ENCODE data around the gene NEUROD2. TPM values are rescaled to one million over a fixed set of nuclear protein-coding genes. Genes with fewer than 3 reads are reported as not detected.

Gene NEUROD2
- total RNA-seq, 6 donors from 2014 or later = not detected

DNA sequence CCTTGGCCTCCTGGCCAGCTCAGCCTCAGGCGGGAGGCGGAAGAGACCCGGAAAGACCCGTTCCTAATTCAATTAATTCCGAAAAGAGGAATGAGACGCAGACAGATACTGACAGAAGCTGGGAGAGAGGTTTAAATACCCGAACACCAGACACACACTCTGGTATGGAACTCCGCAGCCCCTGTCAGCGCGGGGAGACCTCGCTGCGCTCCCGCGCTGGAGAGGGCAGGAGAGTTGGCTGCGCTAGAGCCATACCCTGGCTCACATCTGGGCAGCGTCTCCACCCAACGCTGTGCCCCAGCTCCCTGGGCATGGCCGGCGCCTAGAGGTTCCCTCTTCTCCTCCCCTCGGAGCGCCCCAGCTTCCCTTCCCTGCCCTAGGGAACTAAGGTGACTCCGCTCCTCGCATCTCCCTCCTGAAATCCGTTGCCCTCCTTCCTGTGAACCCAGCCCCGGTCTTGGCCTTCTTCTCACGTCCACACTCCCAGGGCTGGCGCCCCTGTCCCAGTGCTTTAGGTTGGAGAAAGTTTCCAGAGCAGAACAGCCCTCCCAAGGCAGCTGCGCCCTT lies 8.0 kb downstream of the NEUROD2 start:
- ATAC-seq (ENCODE audit: low FRiP score in 2 of 2) (no peak), DNase-seq (peak in 1 of 2 donors; percentile 61)
- 5 to 13% methylated on average over 10 to 27 of the region's 28 CpGs for WGBS, 2 donors
- Histone ChIP-seq H3K4me1 (peaks cover 13 to 34% (median 16%) of the 10 kb centered on the region in 4 donors), H3K4me3 (no peak overlapping the region), H3K36me3 (no peaks in the 10 kb centered on the region), H3K9me3 (no peaks in the 10 kb centered on the region), H3K27ac (no peak overlapping the region), H3K27me3 (peaks cover 3 to 93% (median 57%) of the 10 kb centered on the region in 4 donors)
- no peak for TF ChIP-seq POLR2A (IDR thresholded peaks at IDR 0.05)

DNA sequence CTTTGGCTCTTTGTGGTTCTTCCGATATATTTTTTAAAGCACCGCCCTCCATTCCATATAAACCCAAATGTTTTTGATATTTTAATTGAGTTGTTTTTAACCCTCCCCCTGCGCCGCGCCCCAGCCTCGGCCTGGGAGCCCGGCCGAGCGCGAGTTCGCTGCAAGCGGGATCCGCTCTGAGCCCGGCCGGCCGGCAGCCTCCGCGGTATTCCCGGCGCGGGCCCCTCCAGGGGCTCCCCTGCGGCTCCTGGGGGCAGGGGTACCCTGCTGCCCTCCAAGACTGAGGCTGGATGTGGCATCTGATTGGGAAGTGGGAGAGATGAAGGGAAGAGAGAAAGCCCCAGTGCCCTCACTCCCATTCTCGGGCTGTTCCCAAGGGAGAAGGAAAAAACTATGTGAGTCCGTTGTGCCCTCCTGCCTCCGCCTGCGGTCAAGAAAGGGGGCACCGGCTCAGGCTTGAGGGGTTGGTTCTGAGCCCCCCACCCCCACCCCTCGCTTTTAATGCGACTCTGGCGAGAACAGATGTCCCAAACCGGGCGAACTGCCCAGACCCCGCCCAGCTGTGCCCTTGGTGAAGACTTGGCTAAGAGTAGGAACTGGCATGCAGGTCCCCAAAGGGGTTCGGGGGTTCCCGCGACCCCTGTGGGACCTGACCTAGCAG lies 8.6 kb downstream of the NEUROD2 start:
- no peak for ATAC-seq (ENCODE audit: low FRiP score in 2 of 2)
- H3K27ac ChIP-seq = no peak overlapping the region
- WGBS, 2 donors = 3 to 5% methylated on average over 13 to 35 of the region's 36 CpGs
- DNase-seq = peak in 1 of 2 donors; percentile 79
- H3K4me3 ChIP-seq = no peak overlapping the region
- H3K36me3 ChIP-seq = no peaks in the 10 kb centered on the region
- no peaks in the 10 kb centered on the region for H3K9me3 ChIP-seq
- TF ChIP-seq POLR2AphosphoS5 (IDR thresholded peaks at IDR 0.05) = no peak
- TF ChIP-seq EP300 (IDR thresholded peaks at IDR 0.05) = no peak
- TF ChIP-seq, protein P1, sequence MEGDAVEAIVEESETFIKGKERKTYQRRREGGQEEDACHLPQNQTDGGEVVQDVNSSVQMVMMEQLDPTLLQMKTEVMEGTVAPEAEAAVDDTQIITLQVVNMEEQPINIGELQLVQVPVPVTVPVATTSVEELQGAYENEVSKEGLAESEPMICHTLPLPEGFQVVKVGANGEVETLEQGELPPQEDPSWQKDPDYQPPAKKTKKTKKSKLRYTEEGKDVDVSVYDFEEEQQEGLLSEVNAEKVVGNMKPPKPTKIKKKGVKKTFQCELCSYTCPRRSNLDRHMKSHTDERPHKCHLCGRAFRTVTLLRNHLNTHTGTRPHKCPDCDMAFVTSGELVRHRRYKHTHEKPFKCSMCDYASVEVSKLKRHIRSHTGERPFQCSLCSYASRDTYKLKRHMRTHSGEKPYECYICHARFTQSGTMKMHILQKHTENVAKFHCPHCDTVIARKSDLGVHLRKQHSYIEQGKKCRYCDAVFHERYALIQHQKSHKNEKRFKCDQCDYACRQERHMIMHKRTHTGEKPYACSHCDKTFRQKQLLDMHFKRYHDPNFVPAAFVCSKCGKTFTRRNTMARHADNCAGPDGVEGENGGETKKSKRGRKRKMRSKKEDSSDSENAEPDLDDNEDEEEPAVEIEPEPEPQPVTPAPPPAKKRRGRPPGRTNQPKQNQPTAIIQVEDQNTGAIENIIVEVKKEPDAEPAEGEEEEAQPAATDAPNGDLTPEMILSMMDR (IDR thresholded peaks at IDR 0.05) = no peak
- peaks cover 9 to 30% (median 15%) of the 10 kb centered on the region in 4 donors for H3K4me1 ChIP-seq
- H3K27me3 ChIP-seq = peaks cover 3 to 88% (median 53%) of the 10 kb centered on the region in 4 donors

DNA sequence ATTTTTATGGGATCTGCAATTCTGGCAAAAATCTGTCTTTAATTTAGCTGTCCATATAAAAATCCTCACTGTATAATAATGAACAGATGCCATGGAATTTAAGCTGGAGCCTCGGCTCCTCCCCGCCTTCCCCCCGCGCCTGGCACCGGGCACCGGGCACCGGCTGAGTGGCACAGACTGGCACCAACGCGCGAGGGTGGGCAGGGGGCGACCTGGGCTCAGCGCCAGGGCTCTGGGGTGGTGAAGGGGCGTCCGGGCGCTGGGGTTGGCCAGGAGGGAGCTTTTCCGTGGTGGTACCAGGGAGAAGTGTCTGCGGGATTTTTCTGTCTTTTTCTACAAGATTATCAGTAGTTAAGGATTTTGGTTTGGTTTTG lies 9.1 kb downstream of the NEUROD2 start:
- Histone ChIP-seq H3K9me3 (no peaks in the 10 kb centered on the region), H3K36me3 (no peaks in the 10 kb centered on the region), H3K27me3 (peaks cover 3 to 83% (median 48%) of the 10 kb centered on the region in 4 donors), H3K4me3 (no peak overlapping the region), H3K4me1 (peaks cover 5 to 25% (median 15%) of the 10 kb centered on the region in 4 donors), H3K27ac (no peak overlapping the region)
- DNase-seq = peak in 1 of 2 donors; percentile 79
- ATAC-seq (ENCODE audit: low FRiP score in 2 of 2) = no peak
- TF ChIP-seq EP300 (IDR thresholded peaks at IDR 0.05) = no peak
- TF ChIP-seq, protein P1 (IDR thresholded peaks at IDR 0.05) = no peak
- TF ChIP-seq POLR2A (IDR thresholded peaks at IDR 0.05) = no peak
- no peak for TF ChIP-seq POLR2AphosphoS5 (IDR thresholded peaks at IDR 0.05)
- WGBS, 2 donors = 4 to 8% methylated on average over 17 of the region's 17 CpGs

DNA sequence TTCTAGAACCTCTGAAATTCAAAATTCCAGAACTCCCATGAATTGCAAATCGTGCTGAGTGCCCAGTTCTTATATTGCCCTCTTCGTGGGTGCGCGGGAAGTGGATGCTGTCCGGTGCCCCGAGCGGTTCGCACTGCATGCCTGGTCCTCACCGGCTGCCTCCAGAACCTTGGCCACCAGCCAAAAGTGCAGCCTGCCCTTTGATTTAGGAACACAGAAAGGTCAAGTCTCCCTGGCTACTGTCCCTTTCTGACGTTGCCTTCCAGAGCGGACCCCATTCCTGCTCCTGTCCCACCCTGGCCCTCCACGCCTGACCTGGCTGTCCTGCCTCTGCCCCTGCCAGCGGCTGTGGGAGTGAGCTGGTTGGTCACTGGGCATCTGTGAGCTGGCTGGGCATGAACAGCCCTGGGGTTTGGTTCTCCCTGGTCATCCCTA lies 9.7 kb downstream of the NEUROD2 start:
- peaks cover under 1 to 77% (median 46%) of the 10 kb centered on the region in 4 donors for H3K27me3 ChIP-seq
- H3K9me3 ChIP-seq = no peaks in the 10 kb centered on the region
- WGBS, 2 donors = 10 to 20% methylated on average over 6 to 13 of the region's 13 CpGs
- ATAC-seq (ENCODE audit: low FRiP score in 2 of 2) = no peak
- H3K27ac ChIP-seq = no peak overlapping the region
- no peaks in the 10 kb centered on the region for H3K36me3 ChIP-seq
- TF ChIP-seq POLR2A (IDR thresholded peaks at IDR 0.05) (no peak), EP300 (IDR thresholded peaks at IDR 0.05) (no peak), POLR2AphosphoS5 (IDR thresholded peaks at IDR 0.05) (no peak)
- TF ChIP-seq, protein P1 (IDR thresholded peaks at IDR 0.05) = no peak
- peak in 1 of 2 donors; percentile 44 for DNase-seq
- H3K4me3 ChIP-seq = no peak overlapping the region
- peaks cover 5 to 25% (median 15%) of the 10 kb centered on the region in 4 donors for H3K4me1 ChIP-seq

DNA sequence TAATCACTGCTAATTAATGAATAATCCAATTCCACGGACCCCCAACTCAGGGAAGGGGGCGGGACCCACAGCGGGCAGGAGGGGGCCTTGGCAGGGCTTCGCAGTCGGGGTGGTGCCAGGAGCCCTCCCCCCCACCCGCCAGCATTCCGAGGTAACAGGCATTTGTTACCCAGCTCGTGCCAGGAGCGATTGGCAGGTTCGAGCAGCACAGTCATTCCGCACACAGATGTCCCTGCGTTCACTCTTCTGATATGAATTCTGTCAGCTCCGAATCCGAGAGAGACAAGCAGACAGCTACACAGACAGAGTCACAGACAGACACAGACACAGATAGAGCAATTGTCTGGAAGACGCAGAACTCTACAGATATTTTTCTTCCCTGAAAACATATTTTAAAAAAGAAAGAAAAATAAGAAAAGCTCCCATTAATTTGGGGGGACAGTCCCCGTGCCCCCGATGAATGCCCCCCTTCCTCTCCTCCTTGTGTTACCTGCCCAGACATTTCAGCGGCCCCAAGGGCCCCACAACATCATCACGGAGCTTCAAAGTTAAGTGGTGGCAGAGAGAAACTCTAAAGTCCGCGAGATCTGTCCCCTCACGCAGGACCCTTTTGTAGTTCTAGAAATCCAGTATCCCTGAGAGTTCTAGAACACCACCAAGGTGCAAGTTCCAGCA lies 10.2 kb downstream of the NEUROD2 start:
- Histone ChIP-seq H3K27ac (no peak overlapping the region), H3K4me3 (no peak overlapping the region), H3K9me3 (no peaks in the 10 kb centered on the region), H3K27me3 (peaks cover 0 to 72% (median 44%) of the 10 kb centered on the region in 4 donors), H3K36me3 (no peaks in the 10 kb centered on the region), H3K4me1 (peaks cover 5 to 25% (median 15%) of the 10 kb centered on the region in 4 donors)
- no peak for ATAC-seq (ENCODE audit: low FRiP score in 2 of 2)
- DNase-seq = no peak
- 13 to 20% methylated on average over 16 to 21 of the region's 22 CpGs for WGBS, 2 donors
- no peak for TF ChIP-seq POLR2A (IDR thresholded peaks at IDR 0.05)
- TF ChIP-seq, protein P1 (IDR thresholded peaks at IDR 0.05) = no peak
- TF ChIP-seq EP300 (IDR thresholded peaks at IDR 0.05) = no peak
- TF ChIP-seq POLR2AphosphoS5 (IDR thresholded peaks at IDR 0.05) = no peak
